ENCODE data around the gene CEP68.
A peak's percentile ranks its signal among the peaks of the same experiment; 100 is the strongest.
"Not testable (repeated sequence)": the region's sequence is repeated elsewhere in the genome, so short reads cannot be mapped to it uniquely, and the experiment has no call there.

CEP68 gene

DNA sequence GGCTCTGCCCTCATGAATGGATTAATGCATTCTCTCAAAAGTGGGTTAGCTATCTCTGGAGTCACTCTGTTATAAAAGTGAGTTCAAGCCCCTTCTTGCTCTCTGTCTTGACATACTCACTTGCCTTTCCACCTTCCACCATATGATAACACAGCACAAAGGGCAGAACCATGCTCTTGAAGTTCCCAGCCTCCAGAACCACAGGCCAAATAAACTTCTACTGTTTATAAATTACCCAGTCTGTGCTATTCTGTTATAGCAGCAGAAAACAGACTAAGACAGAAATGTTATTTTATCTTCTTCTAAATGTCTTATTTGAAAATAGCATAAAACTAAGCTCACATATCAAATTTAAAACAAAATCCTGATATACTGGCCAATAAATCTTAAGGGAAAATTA lies 58.7 kb downstream of the CEP68 start:
- H3K9me3 ChIP-seq (ENCODE audit: control insufficient read depth, low read length) = no peaks in the 10 kb centered on the region
- H3K36me3 ChIP-seq (ENCODE audit: control insufficient read depth, insufficient read depth, low read length) = peaks cover 30% of the 10 kb centered on the region
- H3K27ac ChIP-seq (ENCODE audit: low read depth, low read length, severe bottlenecking) = no peak overlapping the region
- H3K4me1 ChIP-seq (ENCODE audit: control insufficient read depth, insufficient read depth, low read length, poor library complexity, severe bottlenecking) = no peaks in the 10 kb centered on the region
- H3K4me3 ChIP-seq (ENCODE audit: extremely low read depth, insufficient read depth, low read length, poor library complexity, severe bottlenecking) = no peak overlapping the region

GRCh38 chr2:65116645-65117044 lies 60.4 kb downstream of the CEP68 start:
- peaks cover 24% of the 10 kb centered on the region for H3K36me3 ChIP-seq (ENCODE audit: control insufficient read depth, insufficient read depth, low read length)

DNA sequence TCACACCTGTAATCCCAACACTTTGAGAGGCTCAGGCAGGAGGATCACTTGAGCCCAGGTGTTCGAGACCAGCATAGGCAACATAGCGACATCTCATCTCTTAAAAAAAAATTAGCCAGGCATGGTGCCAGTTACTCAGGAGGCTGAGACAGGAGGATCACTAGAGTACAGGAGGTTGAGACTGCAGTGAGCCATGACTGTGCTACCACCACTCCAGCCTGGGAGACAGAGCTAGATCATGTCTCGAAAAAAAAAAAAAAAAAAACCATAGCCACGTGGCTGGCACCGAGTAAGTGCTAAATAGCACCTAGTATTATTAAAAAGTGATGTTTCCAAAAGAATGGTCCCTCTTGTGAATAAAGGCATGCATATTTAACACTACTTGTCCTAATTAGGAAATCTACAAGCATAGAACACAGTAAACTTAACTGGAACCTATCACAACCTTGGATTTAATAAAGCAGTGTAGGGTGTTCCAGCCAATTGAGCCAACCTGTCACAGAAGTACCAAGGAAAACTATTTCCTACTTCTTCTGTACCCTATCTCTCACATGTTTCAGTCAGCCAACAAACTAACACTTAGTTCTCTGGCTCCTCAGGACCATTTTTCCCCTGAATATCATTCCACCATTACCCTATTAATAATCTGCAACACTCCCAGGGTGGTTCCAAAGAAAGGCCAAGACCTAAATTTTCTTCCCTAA lies 64.9 kb downstream of the CEP68 start:
- 100% methylated on average over 2 to 3 of the region's 5 CpGs for WGBS, 2 experiments (ENCODE audit: insufficient coverage in 2 of 2)

More at GRCh38 chr2:65116645-65117044, 60.4 kb downstream of the CEP68 start:
- Histone ChIP-seq H3K27ac (ENCODE audit: low read depth, low read length, severe bottlenecking) (no peak overlapping the region), H3K4me1 (ENCODE audit: control insufficient read depth, insufficient read depth, low read length, poor library complexity, severe bottlenecking) (no peaks in the 10 kb centered on the region), H3K9me3 (ENCODE audit: control insufficient read depth, low read length) (no peaks in the 10 kb centered on the region), H3K4me3 (ENCODE audit: extremely low read depth, insufficient read depth, low read length, poor library complexity, severe bottlenecking) (no peak overlapping the region)

DNA sequence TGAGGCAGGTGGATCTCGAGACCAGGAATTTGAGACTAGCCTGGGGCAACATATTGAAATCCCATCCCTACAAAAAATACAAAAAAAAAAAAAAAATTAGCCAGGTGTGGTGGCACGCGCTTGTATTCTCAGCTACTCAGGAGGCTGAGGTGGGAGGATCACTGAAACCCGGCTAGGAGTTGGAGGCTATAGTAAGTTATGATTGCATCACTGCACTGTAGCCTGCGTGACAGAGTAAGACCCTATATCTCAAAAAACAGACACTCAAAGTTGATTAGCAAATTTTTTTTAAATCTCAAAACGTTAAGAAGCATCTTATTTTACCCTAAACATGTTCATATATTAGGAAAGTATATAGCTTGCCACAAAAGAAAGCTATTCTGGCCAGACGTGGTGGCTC lies 66.1 kb downstream of the CEP68 start:
- peaks cover 27% of the 10 kb centered on the region for H3K36me3 ChIP-seq (ENCODE audit: control insufficient read depth, insufficient read depth, low read length)
- H3K4me1 ChIP-seq (ENCODE audit: control insufficient read depth, insufficient read depth, low read length, poor library complexity, severe bottlenecking) = peaks cover 3% of the 10 kb centered on the region
- no peak overlapping the region for H3K27ac ChIP-seq (ENCODE audit: low read depth, low read length, severe bottlenecking)
- H3K4me3 ChIP-seq (ENCODE audit: extremely low read depth, insufficient read depth, low read length, poor library complexity, severe bottlenecking) = no peak overlapping the region
- no peaks in the 10 kb centered on the region for H3K9me3 ChIP-seq (ENCODE audit: control insufficient read depth, low read length)
- 100% methylated on average over 4 of the region's 7 CpGs; no CpG with 5 or more reads in 1 of the 2 experiments for WGBS, 2 experiments (ENCODE audit: insufficient coverage in 2 of 2)

More for the DNA sequence above, 64.9 kb downstream of the CEP68 start:
- H3K4me1 ChIP-seq (ENCODE audit: control insufficient read depth, insufficient read depth, low read length, poor library complexity, severe bottlenecking) = no peaks in the 10 kb centered on the region
- no peak overlapping the region for H3K4me3 ChIP-seq (ENCODE audit: extremely low read depth, insufficient read depth, low read length, poor library complexity, severe bottlenecking)
- no peaks in the 10 kb centered on the region for H3K9me3 ChIP-seq (ENCODE audit: control insufficient read depth, low read length)
- no peak overlapping the region for H3K27ac ChIP-seq (ENCODE audit: low read depth, low read length, severe bottlenecking)
- H3K36me3 ChIP-seq (ENCODE audit: control insufficient read depth, insufficient read depth, low read length) = peaks cover 34% of the 10 kb centered on the region

- peaks cover 27% of the 10 kb centered on the region for H3K36me3 ChIP-seq (ENCODE audit: control insufficient read depth, insufficient read depth, low read length)
- not testable (repeated sequence) for H3K4me3 ChIP-seq (ENCODE audit: extremely low read depth, insufficient read depth, low read length, poor library complexity, severe bottlenecking); H3K27ac ChIP-seq (ENCODE audit: low read depth, low read length, severe bottlenecking); H3K4me1 ChIP-seq (ENCODE audit: control insufficient read depth, insufficient read depth, low read length, poor library complexity, severe bottlenecking); H3K9me3 ChIP-seq (ENCODE audit: control insufficient read depth, low read length)
- WGBS, 2 experiments (ENCODE audit: insufficient coverage in 2 of 2) = 92 to 94% methylated on average over 5 to 6 of the region's 7 CpGs
These were observed 69.2 kb downstream of the CEP68 start for GRCh38 chr2:65125457-65125856.

GRCh38 chr2:65128297-65129190 lies 72.3 kb downstream of the CEP68 start:
- no peaks in the 10 kb centered on the region for H3K9me3 ChIP-seq (ENCODE audit: control insufficient read depth, low read length)
- 55 to 62% methylated on average over 7 of the region's 8 CpGs for WGBS, 2 experiments (ENCODE audit: insufficient coverage in 2 of 2)
- H3K36me3 ChIP-seq (ENCODE audit: control insufficient read depth, insufficient read depth, low read length) = peaks cover 14% of the 10 kb centered on the region
- H3K4me3 ChIP-seq (ENCODE audit: extremely low read depth, insufficient read depth, low read length, poor library complexity, severe bottlenecking) = peak overlapping the region; percentile 96
- peaks cover 5% of the 10 kb centered on the region for H3K4me1 ChIP-seq (ENCODE audit: control insufficient read depth, insufficient read depth, low read length, poor library complexity, severe bottlenecking)
- peak overlapping the region; percentile 97 for H3K27ac ChIP-seq (ENCODE audit: low read depth, low read length, severe bottlenecking)

DNA sequence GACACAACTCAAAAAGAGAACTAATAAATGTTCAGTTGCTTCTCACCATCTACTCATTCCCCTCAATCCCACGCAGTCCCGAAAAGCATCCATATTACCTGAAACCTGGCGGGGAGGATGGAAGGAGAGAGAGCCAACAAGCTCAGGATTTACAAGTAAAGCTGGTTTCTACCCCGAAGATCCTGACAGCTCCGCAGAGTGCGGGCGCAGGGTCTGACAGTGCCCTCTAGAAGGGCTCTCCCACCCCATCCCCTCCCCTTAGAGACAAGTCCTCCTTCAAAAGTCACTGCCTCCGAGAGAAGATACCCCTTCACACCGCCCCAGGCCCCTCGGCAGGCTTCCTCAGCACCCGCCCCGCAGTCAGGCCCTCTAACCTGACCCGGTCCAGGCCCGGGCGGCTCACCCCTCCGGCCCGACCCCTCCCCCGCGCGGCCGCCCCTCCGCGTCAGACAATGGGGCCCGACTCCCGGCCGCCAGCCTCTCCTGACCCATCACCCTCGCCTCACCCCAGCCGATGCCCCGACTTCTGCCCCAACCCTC lies 73.1 kb downstream of the CEP68 start:
- H3K4me1 ChIP-seq (ENCODE audit: control insufficient read depth, insufficient read depth, low read length, poor library complexity, severe bottlenecking) = peaks cover 5% of the 10 kb centered on the region
- 0% methylated on average over 10 to 21 of the region's 29 CpGs for WGBS, 2 experiments (ENCODE audit: insufficient coverage in 2 of 2)

GRCh38 chr2:65129826-65130663 lies 73.8 kb downstream of the CEP68 start, which contains the start of gene RAB1A:
TSS of gene RAB1A (minus strand) at chr2:65130106. CDS start at chr2:65129915, 191 bp downstream.
- peaks cover 7% of the 10 kb centered on the region for H3K36me3 ChIP-seq (ENCODE audit: control insufficient read depth, insufficient read depth, low read length)
- 0 to 1% methylated on average over 32 to 44 of the region's 76 CpGs for WGBS, 2 experiments (ENCODE audit: insufficient coverage in 2 of 2)
- H3K4me1 ChIP-seq (ENCODE audit: control insufficient read depth, insufficient read depth, low read length, poor library complexity, severe bottlenecking) = peaks cover 5% of the 10 kb centered on the region
- no peaks in the 10 kb centered on the region for H3K9me3 ChIP-seq (ENCODE audit: control insufficient read depth, low read length)
- H3K4me3 ChIP-seq (ENCODE audit: extremely low read depth, insufficient read depth, low read length, poor library complexity, severe bottlenecking) = peak within 1 kb of the TSS; percentile 96
- H3K27ac ChIP-seq (ENCODE audit: low read depth, low read length, severe bottlenecking) = peak within 1 kb of the TSS; percentile 97

More for the DNA sequence above, 73.1 kb downstream of the CEP68 start:
- Histone ChIP-seq H3K9me3 (ENCODE audit: control insufficient read depth, low read length) (no peaks in the 10 kb centered on the region), H3K4me3 (ENCODE audit: extremely low read depth, insufficient read depth, low read length, poor library complexity, severe bottlenecking) (peak overlapping the region; percentile 96), H3K36me3 (ENCODE audit: control insufficient read depth, insufficient read depth, low read length) (peaks cover 8% of the 10 kb centered on the region), H3K27ac (ENCODE audit: low read depth, low read length, severe bottlenecking) (peak overlapping the region; percentile 97)

GRCh38 chr2:65130664-65131175 lies 74.5 kb downstream of the CEP68 start:
- Histone ChIP-seq H3K36me3 (ENCODE audit: control insufficient read depth, insufficient read depth, low read length) (peaks cover 7% of the 10 kb centered on the region), H3K27ac (ENCODE audit: low read depth, low read length, severe bottlenecking) (peak overlapping the region; percentile 97), H3K9me3 (ENCODE audit: control insufficient read depth, low read length) (no peaks in the 10 kb centered on the region), H3K4me1 (ENCODE audit: control insufficient read depth, insufficient read depth, low read length, poor library complexity, severe bottlenecking) (peaks cover 5% of the 10 kb centered on the region), H3K4me3 (ENCODE audit: extremely low read depth, insufficient read depth, low read length, poor library complexity, severe bottlenecking) (peak overlapping the region; percentile 46)
- WGBS, 2 experiments (ENCODE audit: insufficient coverage in 2 of 2) = 7 to 11% methylated on average over 14 to 17 of the region's 19 CpGs

GRCh38 chr2:65132930-65133329 lies 76.7 kb downstream of the CEP68 start:
- H3K9me3 ChIP-seq (ENCODE audit: control insufficient read depth, low read length); H3K27ac ChIP-seq (ENCODE audit: low read depth, low read length, severe bottlenecking); H3K4me3 ChIP-seq (ENCODE audit: extremely low read depth, insufficient read depth, low read length, poor library complexity, severe bottlenecking); H3K4me1 ChIP-seq (ENCODE audit: control insufficient read depth, insufficient read depth, low read length, poor library complexity, severe bottlenecking); H3K36me3 ChIP-seq (ENCODE audit: control insufficient read depth, insufficient read depth, low read length): not testable (repeated sequence)
- 93 to 94% methylated on average over 9 to 13 of the region's 15 CpGs for WGBS, 2 experiments (ENCODE audit: insufficient coverage in 2 of 2)

All from mesodermal cell (in vitro differentiated cells).